ENCODE results near the gene MEGF6.

MEGF6 gene

GRCh38 chr1:3593745-3594144 is 17.6 kb downstream of the MEGF6 start:
- no peak for ATAC-seq
- TF ChIP-seq GLIS3 (CRISPR knock-in tag; IDR thresholded peaks at IDR 0.05), result no peak
- no peak for TF ChIP-seq ZFP30 (CRISPR knock-in tag; IDR thresholded peaks at IDR 0.05)
- no peak for TF ChIP-seq ZFP3 (CRISPR knock-in tag; IDR thresholded peaks at IDR 0.05)
- TF ChIP-seq ZNF70 (CRISPR knock-in tag; IDR thresholded peaks at IDR 0.05), result no peak
- no peak for TF ChIP-seq OSR1 (CRISPR knock-in tag; IDR thresholded peaks at IDR 0.05)
- TF ChIP-seq PATZ1 (CRISPR knock-in tag; IDR thresholded peaks at IDR 0.05; ENCODE audit: borderline replicate concordance), result no peak
- no peak for TF ChIP-seq ARNTL (CRISPR knock-in tag; IDR thresholded peaks at IDR 0.05; ENCODE audit: borderline replicate concordance, low read depth)
- TF ChIP-seq TOX (CRISPR knock-in tag; IDR thresholded peaks at IDR 0.05; ENCODE audit: borderline replicate concordance), result no peak
- no peak for TF ChIP-seq ISL1 (CRISPR knock-in tag; IDR thresholded peaks at IDR 0.05)
- TF ChIP-seq ZNF8 (CRISPR knock-in tag; IDR thresholded peaks at IDR 0.05), result no peak
- no peak for TF ChIP-seq BACH2 (CRISPR knock-in tag; IDR thresholded peaks at IDR 0.05; ENCODE audit: borderline replicate concordance)
- no peak for TF ChIP-seq TSHZ2 (CRISPR knock-in tag; IDR thresholded peaks at IDR 0.05)
- TF ChIP-seq CSDC2 (CRISPR knock-in tag; IDR thresholded peaks at IDR 0.05), result no peak
- TF ChIP-seq CREB5 (CRISPR knock-in tag; IDR thresholded peaks at IDR 0.05; ENCODE audit: low read depth), result no peak
- no peak for TF ChIP-seq ZC3H10 (CRISPR knock-in tag; IDR thresholded peaks at IDR 0.05)
- no peak for TF ChIP-seq CSRNP3 (CRISPR knock-in tag; IDR thresholded peaks at IDR 0.05)
- TF ChIP-seq ESRRG (CRISPR knock-in tag; IDR thresholded peaks at IDR 0.05), result no peak
- TF ChIP-seq POU6F1 (CRISPR knock-in tag; IDR thresholded peaks at IDR 0.05; ENCODE audit: borderline replicate concordance, low read depth), result no peak

- TF ChIP-seq ZNF565 (CRISPR knock-in tag; conservative IDR thresholded peaks at IDR 0.05; ENCODE audit: low read depth) (no peak), ZFP3 (CRISPR knock-in tag; IDR thresholded peaks at IDR 0.05) (no peak), ZC3H10 (CRISPR knock-in tag; IDR thresholded peaks at IDR 0.05) (no peak), TSHZ2 (CRISPR knock-in tag; IDR thresholded peaks at IDR 0.05) (no peak), TOX (CRISPR knock-in tag; IDR thresholded peaks at IDR 0.05; ENCODE audit: borderline replicate concordance) (no peak), ZNF70 (CRISPR knock-in tag; IDR thresholded peaks at IDR 0.05) (no peak), POU6F1 (CRISPR knock-in tag; IDR thresholded peaks at IDR 0.05; ENCODE audit: borderline replicate concordance, low read depth) (no peak), PATZ1 (CRISPR knock-in tag; IDR thresholded peaks at IDR 0.05; ENCODE audit: borderline replicate concordance) (no peak), CSDC2 (CRISPR knock-in tag; IDR thresholded peaks at IDR 0.05) (no peak), TCF4 (CRISPR knock-in tag; IDR thresholded peaks at IDR 0.05; ENCODE audit: borderline replicate concordance) (no peak), RARB (CRISPR knock-in tag; IDR thresholded peaks at IDR 0.05) (no peak), PPARA (CRISPR knock-in tag; IDR thresholded peaks at IDR 0.05; ENCODE audit: borderline replicate concordance) (no peak), SNAI2 (CRISPR knock-in tag; IDR thresholded peaks at IDR 0.05) (no peak)
Measured at GRCh38 chr1:3593334-3593733, 18.0 kb downstream of the MEGF6 start.

More at GRCh38 chr1:3593334-3593733, 18.0 kb downstream of the MEGF6 start:
- ATAC-seq, result no peak

Data from SK-N-SH treated with all-trans-retinoic acid at 6 μM for 48 hours (cell line).